DOHH2 (cell line): ENCODE results near the gene CEP57L1.

Source experiments
- H3F3A ChIP-seq: fragments of 200-600 bp; sonication (generic), shearing (Covaris generic); 2 replicates; pipeline ENCODE4 v1.6.0; 2016; ENCODE audit warnings: antibody characterized with exemption, mild to moderate bottlenecking; ENCODE audit not compliant: control insufficient read depth, insufficient read depth
- H3K27ac ChIP-seq: fragments of 200-600 bp; sonication (generic); 2 replicates; pipeline ENCODE4 v1.5.1; 2014; ENCODE audit warnings: low read depth, mild to moderate bottlenecking, low read length, moderate library complexity
- H3K27me3 ChIP-seq: fragments of 200-600 bp; sonication (generic); 2 replicates; pipeline ENCODE4 v1.6.1; 2014; ENCODE audit warnings: mild to moderate bottlenecking, low read length, mixed read lengths; ENCODE audit not compliant: control insufficient read depth
- H3K36me3 ChIP-seq: fragments of 200-600 bp; sonication (generic); 2 replicates; pipeline ENCODE4 v1.6.1; 2014; ENCODE audit warnings: mild to moderate bottlenecking, low read length, moderate library complexity, mixed read lengths; ENCODE audit not compliant: control insufficient read depth
- H3K4me1 ChIP-seq: fragments of 200-600 bp; sonication (generic); 2 replicates; pipeline ENCODE4 v1.6.1; 2014; ENCODE audit warnings: mild to moderate bottlenecking, low read length, mixed read lengths; ENCODE audit not compliant: control insufficient read depth
- H3K4me2 ChIP-seq: fragments of 200-600 bp; sonication (generic); 2 replicates; pipeline ENCODE4 v1.6.0; 2014; ENCODE audit warnings: mild to moderate bottlenecking, low read length, moderate library complexity
- H3K4me3 ChIP-seq: fragments of 200-600 bp; sonication (generic); 2 replicates; pipeline ENCODE4 v1.5.1; 2014; ENCODE audit warnings: mild to moderate bottlenecking, low read length, mixed read lengths
- H3K79me2 ChIP-seq: fragments of 200-600 bp; sonication (generic); 2 replicates; pipeline ENCODE4 v1.6.1; 2014; ENCODE audit warnings: mild to moderate bottlenecking, low read length, mixed read lengths; ENCODE audit not compliant: control insufficient read depth
- H3K9me2 ChIP-seq: fragments of 200-600 bp; sonication (generic); replicated peaks from 2 replicates; pipeline ENCODE4 v1.6.1; 2014; ENCODE audit warnings: mild to moderate bottlenecking, low read length, mixed read lengths; ENCODE audit not compliant: control insufficient read depth
- H3K9me3 ChIP-seq: fragments of 200-600 bp; sonication (generic); 2 replicates; pipeline ENCODE4 v1.6.1; 2014; ENCODE audit warnings: antibody characterized with exemption, low read length, mixed read lengths; ENCODE audit not compliant: control insufficient read depth, insufficient read depth
- H4K20me1 ChIP-seq: fragments of 200-600 bp; sonication (generic); 2 replicates; pipeline ENCODE4 v1.6.0; 2014; ENCODE audit warnings: low read depth, mild to moderate bottlenecking, antibody characterized with exemption, low read length, moderate library complexity; ENCODE audit not compliant: control insufficient read depth, insufficient read depth
- CTCF ChIP-seq: fragments of 200-600 bp; sonication (generic); IDR thresholded peaks from one replicate; pipeline ENCODE4 v1.5.1; 2014; ENCODE audit warnings: antibody characterized with exemption, mild to moderate bottlenecking, low read depth, low read length; ENCODE audit not compliant: poor library complexity, severe bottlenecking
- EZH2phosphoT487 ChIP-seq: fragments of 200-600 bp; sonication (generic); IDR thresholded peaks from 2 replicates; pipeline ENCODE4 v1.6.1; 2017; ENCODE audit warnings: borderline replicate concordance, mild to moderate bottlenecking, antibody characterized with exemption, low read length, moderate library complexity, mixed read lengths

CEP57L1 gene

GRCh38 chr6:109212683-109213082, 117.4 kb downstream of the CEP57L1 start:
- no peaks in the 10 kb centered on the region for H4K20me1 ChIP-seq
- peaks cover 4% of the 10 kb centered on the region; the same call in 1 of the 2 replicates for H3K9me3 ChIP-seq
- H3K79me2 ChIP-seq = no peaks in the 10 kb centered on the region
- no peak overlapping the region for H3K4me3 ChIP-seq
- H3K27me3 ChIP-seq = peaks cover 3% of the 10 kb centered on the region; the same call in 1 of the 2 replicates
- no peak for TF ChIP-seq CTCF
- no peak for TF ChIP-seq EZH2phosphoT487
- H3K27ac ChIP-seq = no peak overlapping the region
- H3K9me2 ChIP-seq = no peaks in the 10 kb centered on the region
- H3K4me1 ChIP-seq = no peaks in the 10 kb centered on the region
- H3K4me2 ChIP-seq = no peak overlapping the region
- H3F3A ChIP-seq = no peaks in the 10 kb centered on the region
- H3K36me3 ChIP-seq = no peaks in the 10 kb centered on the region
